NCI-H128 (cell line): ENCODE results near the gene ZNF689.
"Not testable (repeated sequence)": the region's sequence is repeated elsewhere in the genome, so short reads cannot be mapped to it uniquely, and the experiment has no call there.

Experiments used
- DNase-seq: peaks from one replicate; lab custom pipeline; 2025; ENCODE audit not compliant: unreplicated experiment; lab: John Stamatoyannopoulos, UW

Gene ZNF689

GRCh38 chr16:30637139-30637538 is 26.9 kb upstream of the ZNF689 start:
- not testable (repeated sequence) for DNase-seq

DNA sequence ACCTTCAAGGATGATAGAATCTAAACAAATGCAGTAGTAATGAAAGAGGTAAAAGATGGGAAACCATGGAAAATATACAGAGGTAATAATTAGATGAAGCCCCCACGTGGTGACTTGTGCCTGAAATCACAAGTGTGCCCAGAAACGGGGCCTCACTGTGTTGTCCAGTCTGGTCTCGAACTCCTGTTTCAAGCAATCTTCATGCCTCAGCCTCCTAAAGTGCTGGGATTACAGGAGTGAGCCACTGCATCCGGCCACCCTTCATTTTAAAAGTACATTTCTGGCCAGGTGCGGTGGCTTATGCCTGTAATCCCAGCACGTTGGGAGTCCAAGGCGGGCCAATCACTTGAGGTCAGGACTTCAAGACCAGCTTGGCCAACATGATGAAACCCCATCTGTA is 26.4 kb upstream of the ZNF689 start:
- no peak for DNase-seq

DNA sequence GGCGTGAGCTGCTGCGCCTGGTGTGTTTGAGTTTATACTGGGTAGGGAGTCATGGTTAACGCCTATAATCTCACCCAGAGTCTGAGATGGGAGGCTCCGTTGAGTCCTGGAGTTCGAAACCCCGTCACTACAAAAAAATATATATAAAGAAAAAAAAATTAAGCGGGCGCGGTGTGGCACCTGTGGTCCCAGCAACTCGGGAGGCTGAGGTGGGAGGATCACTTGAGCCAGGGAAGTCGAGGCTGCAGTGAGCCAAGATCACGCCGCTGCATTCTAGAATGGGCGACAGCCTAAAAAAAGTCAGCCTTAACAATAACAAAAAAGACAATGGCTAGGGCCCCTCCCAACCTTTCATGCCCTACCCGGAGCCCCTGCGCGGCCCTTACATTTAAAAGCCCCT is 23.3 kb upstream of the ZNF689 start:
- DNase-seq = no peak

GRCh38 chr16:30632454-30632853 is 22.3 kb upstream of the ZNF689 start:
- not testable (repeated sequence) for DNase-seq

DNA sequence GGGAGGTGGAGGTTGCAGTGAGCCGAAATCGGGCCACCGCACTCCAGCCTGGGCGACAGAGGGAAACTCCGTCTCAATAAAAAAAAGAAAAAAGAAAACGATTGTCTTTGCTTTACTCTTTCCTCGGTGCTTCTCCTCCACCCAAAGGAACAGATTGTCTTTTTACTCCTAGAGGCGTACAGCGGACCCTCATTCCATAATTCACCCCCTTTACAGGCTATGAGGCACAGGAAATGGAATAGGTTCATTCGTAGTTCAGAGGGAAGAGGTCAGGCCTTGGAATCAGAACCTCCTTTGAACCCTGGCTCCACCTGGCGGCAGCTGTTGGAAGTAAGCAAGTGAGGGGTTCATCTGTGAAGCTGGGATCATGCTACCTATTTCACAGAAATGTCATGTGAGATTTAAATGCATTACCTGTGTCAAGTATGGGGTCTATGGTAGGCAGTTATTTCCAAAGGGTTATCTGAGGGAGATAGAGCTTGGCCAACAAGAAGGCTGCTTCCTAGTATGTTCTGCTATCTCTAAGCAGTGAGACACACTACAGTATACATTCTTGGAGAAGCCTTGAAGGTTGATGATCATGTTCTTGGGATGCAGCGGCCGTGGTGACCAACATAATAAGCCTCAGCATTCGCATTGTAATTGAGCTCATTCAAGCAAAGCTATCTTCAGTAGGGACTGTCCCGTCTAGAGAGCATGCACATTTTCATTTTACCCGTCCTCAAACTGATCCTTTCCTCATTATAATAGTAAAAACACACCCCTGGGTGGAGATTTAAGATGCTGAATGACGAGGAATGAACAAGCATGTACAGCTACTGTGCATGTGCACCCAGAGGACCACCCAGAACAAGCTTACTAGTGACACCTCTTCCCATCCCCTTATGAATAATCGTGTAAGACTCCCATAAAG is 18.7 kb upstream of the ZNF689 start:
- peak; percentile 54 for DNase-seq

DNA sequence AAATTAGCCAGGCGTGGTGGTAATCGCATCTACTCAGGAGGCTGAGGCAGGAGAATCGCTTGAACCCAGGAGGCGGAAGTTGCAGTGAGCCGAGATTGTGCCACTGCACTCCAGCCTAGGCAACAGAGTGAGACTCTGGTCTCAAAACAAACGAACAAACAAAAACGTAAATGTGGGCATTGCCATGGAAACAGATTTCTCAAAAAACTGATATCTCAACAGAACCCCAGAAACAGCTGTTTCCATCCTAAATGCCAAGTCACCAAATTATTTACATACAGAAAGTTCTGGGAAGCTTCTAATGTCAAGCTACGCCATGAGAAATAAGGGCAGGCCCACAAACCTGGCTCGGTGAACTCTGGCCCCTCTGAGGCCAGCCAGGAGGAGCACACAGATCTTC is 16.0 kb upstream of the ZNF689 start:
- no peak for DNase-seq

DNA sequence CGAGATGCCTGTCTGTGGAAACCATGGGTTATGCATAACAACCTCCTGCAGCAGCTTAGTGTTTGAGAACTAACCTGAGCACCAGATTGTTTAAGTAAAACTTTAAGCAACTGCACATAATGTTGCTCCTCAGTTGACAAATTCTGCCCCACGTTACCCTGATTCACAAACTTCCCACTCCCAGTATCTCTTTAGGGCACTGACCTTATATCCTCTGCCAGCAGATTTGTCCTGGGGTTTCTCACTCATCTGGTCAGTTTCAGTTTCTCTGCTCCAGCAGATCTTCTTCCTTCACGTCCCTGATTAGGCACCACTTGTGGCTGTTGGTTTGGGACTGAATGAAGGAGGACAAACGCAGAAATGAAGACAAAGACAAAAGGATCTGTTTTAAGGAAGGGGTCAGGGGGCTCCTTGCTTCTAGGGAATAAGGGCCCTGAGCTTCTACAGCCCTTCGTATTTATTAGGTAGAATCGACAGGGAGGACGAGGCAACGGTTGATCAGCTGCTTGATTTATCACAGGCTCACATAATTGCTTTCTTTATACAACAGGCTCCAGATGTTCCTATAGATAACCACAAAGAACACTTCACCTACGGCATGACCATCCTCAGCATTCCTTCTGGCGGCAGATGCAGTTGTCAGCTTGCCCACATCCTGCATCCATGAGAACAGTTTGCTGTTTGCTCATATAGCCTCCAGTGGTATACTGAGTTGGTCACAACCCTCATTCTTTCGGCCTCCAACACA is 13.5 kb upstream of the ZNF689 start:
- DNase-seq = no peak

DNA sequence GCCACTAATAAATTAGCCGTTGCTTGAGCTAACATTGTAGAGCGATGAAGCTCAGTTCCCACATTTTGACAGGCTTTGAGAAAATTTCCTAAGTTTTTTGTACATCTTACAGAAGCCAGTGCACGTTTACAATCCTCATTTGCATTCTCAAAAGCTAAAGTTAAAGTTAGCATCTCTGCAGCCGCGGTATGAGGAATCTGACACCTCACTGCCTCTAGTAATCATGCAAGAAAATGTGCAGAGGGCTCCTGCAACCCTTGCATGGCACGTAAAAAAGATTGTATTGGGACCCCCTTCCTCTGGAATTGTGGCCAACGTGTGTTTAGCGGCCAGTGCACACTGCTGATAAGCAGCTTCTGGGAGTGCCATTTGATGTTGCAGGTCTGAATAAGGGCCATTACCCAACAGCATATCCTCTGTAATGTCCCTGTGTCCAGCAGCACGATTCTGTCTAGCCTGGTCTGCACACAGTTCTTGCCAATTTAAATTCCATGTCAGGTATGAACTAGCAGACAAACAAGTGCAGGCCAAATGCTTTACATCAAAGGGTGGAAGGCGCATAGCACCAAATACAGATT is 12.4 kb upstream of the ZNF689 start:
- no peak for DNase-seq

DNA sequence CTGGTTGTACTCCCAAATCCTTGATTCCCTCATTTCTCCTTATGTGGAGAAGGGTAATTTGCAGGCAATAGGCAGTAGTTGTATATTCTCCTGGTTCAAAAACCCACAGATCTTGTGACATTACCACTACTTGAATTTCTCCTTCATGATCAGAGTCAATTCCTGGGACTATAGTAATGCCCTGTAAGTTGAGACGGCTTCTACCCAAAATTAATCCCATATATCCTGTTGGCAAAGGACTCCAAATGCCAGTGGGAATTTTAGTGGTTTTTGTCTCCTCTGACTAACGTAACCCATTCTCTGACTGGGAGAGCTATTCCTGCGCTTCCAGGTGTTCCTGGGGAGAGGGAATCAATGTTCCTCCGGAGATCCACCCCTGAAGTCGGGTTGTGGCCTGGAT is 11.6 kb upstream of the ZNF689 start:
- DNase-seq = no peak

DNA sequence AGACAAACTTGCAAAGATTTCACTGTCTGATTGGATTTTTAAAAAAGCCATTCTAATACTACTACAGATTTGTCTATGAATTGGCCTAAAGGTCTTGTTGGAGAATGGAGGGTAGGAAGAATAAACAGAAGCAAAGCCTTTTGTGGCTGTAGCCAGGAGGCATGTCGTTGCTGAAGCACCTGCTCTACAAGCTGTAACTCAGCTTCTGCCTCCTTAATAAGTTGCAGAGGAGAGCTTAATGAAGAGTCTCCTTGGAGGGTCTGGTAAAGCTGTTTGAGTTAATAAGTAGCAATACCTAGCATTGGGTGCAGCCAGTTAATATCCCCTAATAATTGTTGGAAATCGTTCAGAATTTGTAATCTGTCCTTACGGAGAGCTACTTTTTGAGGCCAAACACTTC is 10.0 kb upstream of the ZNF689 start:
- no peak for DNase-seq

DNA sequence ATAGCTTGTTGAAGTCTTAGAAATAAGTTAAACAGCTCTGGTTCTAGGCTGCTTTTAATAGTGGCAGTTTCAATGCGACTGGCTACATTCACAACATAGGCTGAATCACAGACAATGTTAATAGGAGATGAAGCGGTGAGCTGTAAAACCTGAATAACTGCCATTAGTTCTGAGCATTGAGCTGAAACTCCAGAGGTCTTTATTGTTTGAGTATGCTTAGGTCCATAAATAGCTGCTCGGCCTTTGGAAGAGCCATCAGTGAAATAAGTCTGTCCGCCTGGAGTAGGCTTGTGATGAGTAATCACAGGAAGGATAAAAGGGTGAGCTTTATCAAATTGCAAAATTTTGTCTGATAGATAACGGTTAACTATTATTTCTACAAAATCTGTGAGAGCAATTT is 9.4 kb upstream of the ZNF689 start:
- no peak for DNase-seq

DNA sequence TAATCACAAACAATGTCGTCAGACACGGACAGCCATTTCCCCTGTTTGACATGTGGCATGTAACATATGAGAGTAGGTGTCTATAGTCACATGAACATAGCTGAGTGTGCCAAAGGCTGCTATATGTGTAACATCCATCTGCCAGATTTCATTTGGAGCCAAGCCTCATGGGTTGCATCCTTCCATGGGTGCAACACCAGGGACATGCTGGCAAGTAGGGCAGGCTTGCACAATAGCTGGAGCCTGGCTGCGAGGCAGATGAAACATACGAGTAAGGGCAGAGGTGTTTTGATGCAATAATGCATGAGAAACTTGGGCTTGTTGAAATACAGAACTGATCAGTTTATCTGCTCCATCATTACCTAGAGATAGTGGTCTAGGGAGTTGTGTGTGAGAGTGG is 9.0 kb upstream of the ZNF689 start:
- no peak for DNase-seq

DNA sequence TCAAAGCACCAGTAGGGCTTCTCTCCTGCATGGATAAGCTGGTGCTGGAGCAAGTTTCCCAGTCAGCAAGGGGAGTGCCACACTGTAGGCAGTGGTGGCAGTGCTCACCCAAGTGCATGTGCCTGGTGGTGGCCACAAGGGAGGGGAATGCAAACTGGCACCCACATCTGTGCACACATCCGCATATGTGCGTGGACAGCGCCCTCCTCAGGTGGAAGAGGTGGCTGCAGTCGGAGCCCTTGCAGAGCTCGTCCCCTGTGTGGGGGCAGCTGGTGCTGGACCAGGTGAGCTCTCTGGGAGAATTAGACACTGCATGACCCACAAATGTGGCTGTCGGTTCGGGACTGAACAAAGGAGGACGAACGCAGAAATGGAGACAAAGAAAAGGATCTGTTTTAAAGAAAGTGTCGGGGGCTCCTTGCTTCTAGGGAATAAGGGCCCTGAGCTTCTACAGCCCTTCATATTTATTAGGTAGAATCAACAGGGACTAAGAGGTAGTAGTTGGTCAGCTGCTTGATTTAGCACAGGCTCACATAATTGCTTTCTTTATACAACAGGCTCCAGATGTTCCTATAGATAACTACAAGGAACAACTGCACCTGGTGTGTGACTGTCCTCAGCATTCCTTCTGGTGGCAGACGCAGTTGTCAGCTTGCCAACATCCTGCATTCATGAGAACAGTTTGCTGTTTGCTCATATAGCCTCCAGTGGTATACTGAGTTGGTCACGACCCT is 5.3 kb upstream of the ZNF689 start:
- DNase-seq = peak; percentile 24

- no peak for DNase-seq
These were observed 925 bp downstream of the ZNF689 start for GRCh38 chr16:30609002-30609925.

DNA sequence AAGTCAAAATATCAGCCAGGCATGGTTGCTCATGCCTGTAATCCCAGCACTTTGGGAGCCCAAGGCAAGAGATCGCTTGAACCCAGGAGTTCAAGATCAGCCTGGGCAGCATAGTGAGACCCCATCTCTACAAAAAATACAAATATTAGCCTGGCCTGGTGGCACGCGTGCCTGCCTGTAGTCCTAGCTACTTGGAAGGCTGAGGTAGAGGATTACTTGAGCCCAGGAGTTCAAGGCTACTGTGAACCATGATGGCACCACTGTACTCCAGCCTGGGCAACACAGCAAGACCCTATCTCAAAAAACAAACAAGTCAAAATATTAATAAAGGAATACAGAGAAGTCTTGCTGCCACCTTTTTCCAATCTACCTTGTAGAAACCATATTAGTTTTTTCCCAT is 4.2 kb downstream of the ZNF689 start:
- DNase-seq = no peak

GRCh38 chr16:30605158-30605557 is 5.0 kb downstream of the ZNF689 start:
- DNase-seq = no peak

- no peak for DNase-seq
These were observed 5.8 kb downstream of the ZNF689 start for GRCh38 chr16:30604316-30604947.

GRCh38 chr16:30603945-30604315 is 6.3 kb downstream of the ZNF689 start:
- DNase-seq = no peak

- DNase-seq = no peak
These were observed 7.4 kb downstream of the ZNF689 start for GRCh38 chr16:30602616-30603277.
